ENCODE results near the gene ITGAD.

- TF ChIP-seq CTCF (IDR thresholded peaks at IDR 0.05; ENCODE audit: low read length) (no peak), EZH2 (IDR thresholded peaks at IDR 0.05; ENCODE audit: borderline replicate concordance, low read length) (no peak)
Observed at GRCh38 chr16:31459687-31460581, 66.8 kb downstream of the ITGAD start.

All from OCI-LY1 (cell line).